Measurements from ENCODE around the gene PPP2R2B.

The PPP2R2B gene

DNA sequence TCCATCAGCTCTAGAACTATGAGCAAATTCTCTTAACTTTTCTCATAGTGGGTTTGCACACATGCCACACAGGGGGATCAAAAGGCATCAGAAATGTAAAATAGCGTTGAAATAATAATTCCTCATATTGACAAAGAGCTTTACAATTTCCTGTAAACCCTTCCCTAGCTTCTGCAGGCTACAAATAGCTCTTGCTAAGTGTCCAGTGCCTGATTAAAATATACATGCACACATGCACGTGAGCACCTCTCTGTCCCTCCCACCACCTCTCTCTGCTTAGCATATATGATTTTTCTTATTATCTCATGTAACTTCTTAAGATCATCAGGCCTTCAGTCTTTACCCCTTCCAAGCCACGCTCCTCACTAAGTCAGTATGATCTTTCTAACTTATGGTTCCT is 13.7 kb upstream of the PPP2R2B start:
- no peak overlapping the region for H4K91ac ChIP-seq (ENCODE audit: low read length)
- H3K36me3 ChIP-seq (ENCODE audit: control insufficient read depth in 1 of 2, insufficient read depth in 2 of 2, low read depth in 1 of 2, low read length in 2 of 2), result no peaks in the 10 kb centered on the region
- DNase-seq, result no peak
- no peak overlapping the region for H3K23ac ChIP-seq (ENCODE audit: low read length in 2 of 2)
- 91% methylated on average over 3 of the region's 3 CpGs for WGBS
- H3K4ac ChIP-seq (ENCODE audit: low read depth in 1 of 2, low read length in 2 of 2), result no peak overlapping the region
- no peak overlapping the region for H2BK5ac ChIP-seq (ENCODE audit: low read depth, low read length, poor library complexity, severe bottlenecking)
- no peak overlapping the region for H3K4me2 ChIP-seq (ENCODE audit: low read length, poor library complexity, severe bottlenecking)
- H3K27ac ChIP-seq (ENCODE audit: low read length, poor library complexity, severe bottlenecking), result no peak overlapping the region
- H4K8ac ChIP-seq (ENCODE audit: low read length), result no peak overlapping the region
- H3K27me3 ChIP-seq (ENCODE audit: control insufficient read depth in 1 of 2, insufficient read depth in 1 of 2, low read length in 2 of 2), result no peaks in the 10 kb centered on the region
- no peak overlapping the region for H3K18ac ChIP-seq (ENCODE audit: low read depth in 1 of 2, low read length in 2 of 2)
- H3K9me3 ChIP-seq (ENCODE audit: control insufficient read depth, low read length), result no peaks in the 10 kb centered on the region
- H3K79me1 ChIP-seq (replicated peaks; ENCODE audit: low read length, poor library complexity, severe bottlenecking), result no peaks in the 10 kb centered on the region
- no peak overlapping the region for H2BK12ac ChIP-seq (ENCODE audit: low read length in 2 of 2)
- H2AK5ac ChIP-seq (ENCODE audit: low read length, severe bottlenecking), result no peak overlapping the region
- H2BK120ac ChIP-seq (ENCODE audit: low read depth, low read length), result no peak overlapping the region
- no peak overlapping the region for H2AFZ ChIP-seq (ENCODE audit: low read depth, low read length)
- no peak overlapping the region for H3K4me3 ChIP-seq (ENCODE audit: insufficient read depth in 1 of 2, low read depth in 1 of 2, low read length in 2 of 2)
- no peak overlapping the region for H3K14ac ChIP-seq (ENCODE audit: low read length in 2 of 2)
- no peak overlapping the region for H3K9ac ChIP-seq (ENCODE audit: low read length)
- no peaks in the 10 kb centered on the region for H3K4me1 ChIP-seq (ENCODE audit: control insufficient read depth, insufficient read depth, low read depth, low read length)
- H2BK15ac ChIP-seq (ENCODE audit: low read depth, poor library complexity, severe bottlenecking), result no peak overlapping the region

DNA sequence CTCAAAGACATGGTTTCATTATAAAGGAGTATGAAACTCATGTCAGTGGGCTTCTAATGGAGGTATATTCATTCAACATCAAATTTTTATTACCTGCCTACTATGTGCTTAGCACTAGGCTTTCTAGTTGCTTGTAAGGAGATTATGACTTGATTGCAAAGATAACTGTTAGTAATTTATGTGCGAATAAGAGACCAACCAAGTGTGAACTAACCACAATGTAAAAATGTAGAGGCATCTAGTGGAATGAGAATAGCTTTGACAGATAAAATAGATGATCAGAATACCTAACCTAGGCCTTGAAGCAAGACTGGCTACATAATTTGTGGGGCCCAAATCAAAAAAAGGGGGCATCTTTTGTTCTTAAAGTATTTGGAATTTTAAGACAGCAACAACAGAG is 13.0 kb upstream of the PPP2R2B start:
- Histone ChIP-seq H4K91ac (ENCODE audit: low read length) (no peak overlapping the region), H3K4me2 (ENCODE audit: low read length, poor library complexity, severe bottlenecking) (no peak overlapping the region), H3K27ac (ENCODE audit: low read length, poor library complexity, severe bottlenecking) (no peak overlapping the region), H2BK120ac (ENCODE audit: low read depth, low read length) (no peak overlapping the region), H3K4me1 (ENCODE audit: control insufficient read depth, insufficient read depth, low read depth, low read length) (no peaks in the 10 kb centered on the region), H3K27me3 (ENCODE audit: control insufficient read depth in 1 of 2, insufficient read depth in 1 of 2, low read length in 2 of 2) (no peaks in the 10 kb centered on the region), H3K4me3 (ENCODE audit: insufficient read depth in 1 of 2, low read depth in 1 of 2, low read length in 2 of 2) (no peak overlapping the region), H2AFZ (ENCODE audit: low read depth, low read length) (no peak overlapping the region), H3K36me3 (ENCODE audit: control insufficient read depth in 1 of 2, insufficient read depth in 2 of 2, low read depth in 1 of 2, low read length in 2 of 2) (no peaks in the 10 kb centered on the region), H3K18ac (ENCODE audit: low read depth in 1 of 2, low read length in 2 of 2) (no peak overlapping the region), H2AK5ac (ENCODE audit: low read length, severe bottlenecking) (no peak overlapping the region), H3K23ac (ENCODE audit: low read length in 2 of 2) (no peak overlapping the region), H3K14ac (ENCODE audit: low read length in 2 of 2) (no peak overlapping the region), H3K9ac (ENCODE audit: low read length) (no peak overlapping the region), H2BK12ac (ENCODE audit: low read length in 2 of 2) (no peak overlapping the region), H3K4ac (ENCODE audit: low read depth in 1 of 2, low read length in 2 of 2) (no peak overlapping the region), H3K9me3 (ENCODE audit: control insufficient read depth, low read length) (no peaks in the 10 kb centered on the region), H4K8ac (ENCODE audit: low read length) (no peak overlapping the region), H2BK15ac (ENCODE audit: low read depth, poor library complexity, severe bottlenecking) (no peak overlapping the region), H3K79me1 (replicated peaks; ENCODE audit: low read length, poor library complexity, severe bottlenecking) (no peaks in the 10 kb centered on the region), H2BK5ac (ENCODE audit: low read depth, low read length, poor library complexity, severe bottlenecking) (no peak overlapping the region)
- no peak for DNase-seq
- WGBS, result 100% methylated on average over 1 of the region's 1 CpG

DNA sequence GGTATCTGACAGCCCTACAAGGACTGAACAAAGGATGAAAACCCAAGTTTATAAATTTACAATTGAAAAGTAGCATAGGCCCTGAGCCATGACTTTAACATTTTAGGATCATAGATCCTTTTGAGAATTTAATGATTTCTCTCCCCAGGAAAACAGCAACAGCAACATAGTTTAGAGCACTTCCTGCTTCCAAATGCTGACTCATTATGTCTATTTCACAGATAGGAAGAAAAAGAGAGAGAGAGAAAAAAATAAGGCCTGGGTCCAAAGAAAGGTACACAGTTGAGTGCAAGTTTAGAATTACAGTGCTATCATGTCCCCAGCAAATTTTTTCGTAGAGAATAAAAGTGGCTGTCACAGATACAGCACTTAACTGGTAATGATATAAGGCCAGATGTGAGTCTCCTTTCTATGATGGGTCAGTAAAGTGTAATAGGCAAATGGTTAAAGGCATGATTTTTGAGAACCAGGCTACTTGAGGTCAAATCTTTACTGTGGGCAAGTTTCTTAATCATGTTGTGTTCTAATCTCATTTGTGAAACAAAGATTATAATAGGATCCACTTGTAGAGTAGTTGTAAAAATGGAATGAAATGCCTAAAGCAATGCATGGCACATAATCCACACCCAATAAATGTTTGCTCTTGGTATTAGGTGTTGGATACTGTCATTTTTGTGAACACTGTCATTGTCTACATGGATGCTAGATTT is 12.3 kb upstream of the PPP2R2B start:
- Histone ChIP-seq H3K9ac (ENCODE audit: low read length) (no peak overlapping the region), H3K4me2 (ENCODE audit: low read length, poor library complexity, severe bottlenecking) (no peak overlapping the region), H2BK12ac (ENCODE audit: low read length in 2 of 2) (no peak overlapping the region), H3K4ac (ENCODE audit: low read depth in 1 of 2, low read length in 2 of 2) (no peak overlapping the region), H2AFZ (ENCODE audit: low read depth, low read length) (no peak overlapping the region), H3K4me3 (ENCODE audit: insufficient read depth in 1 of 2, low read depth in 1 of 2, low read length in 2 of 2) (no peak overlapping the region), H2BK120ac (ENCODE audit: low read depth, low read length) (no peak overlapping the region), H3K23ac (ENCODE audit: low read length in 2 of 2) (no peak overlapping the region), H2BK15ac (ENCODE audit: low read depth, poor library complexity, severe bottlenecking) (no peak overlapping the region), H3K79me1 (replicated peaks; ENCODE audit: low read length, poor library complexity, severe bottlenecking) (no peaks in the 10 kb centered on the region), H3K4me1 (ENCODE audit: control insufficient read depth, insufficient read depth, low read depth, low read length) (no peaks in the 10 kb centered on the region), H2AK5ac (ENCODE audit: low read length, severe bottlenecking) (no peak overlapping the region), H3K27ac (ENCODE audit: low read length, poor library complexity, severe bottlenecking) (no peak overlapping the region), H3K14ac (ENCODE audit: low read length in 2 of 2) (no peak overlapping the region), H3K9me3 (ENCODE audit: control insufficient read depth, low read length) (no peaks in the 10 kb centered on the region), H4K91ac (ENCODE audit: low read length) (no peak overlapping the region), H3K18ac (ENCODE audit: low read depth in 1 of 2, low read length in 2 of 2) (no peak overlapping the region), H4K8ac (ENCODE audit: low read length) (no peak overlapping the region), H3K36me3 (ENCODE audit: control insufficient read depth in 1 of 2, insufficient read depth in 2 of 2, low read depth in 1 of 2, low read length in 2 of 2) (no peaks in the 10 kb centered on the region), H3K27me3 (ENCODE audit: control insufficient read depth in 1 of 2, insufficient read depth in 1 of 2, low read length in 2 of 2) (no peaks in the 10 kb centered on the region), H2BK5ac (ENCODE audit: low read depth, low read length, poor library complexity, severe bottlenecking) (no peak overlapping the region)
- DNase-seq, result peak; percentile 5
- 87% methylated on average over 1 of the region's 1 CpG for WGBS

DNA sequence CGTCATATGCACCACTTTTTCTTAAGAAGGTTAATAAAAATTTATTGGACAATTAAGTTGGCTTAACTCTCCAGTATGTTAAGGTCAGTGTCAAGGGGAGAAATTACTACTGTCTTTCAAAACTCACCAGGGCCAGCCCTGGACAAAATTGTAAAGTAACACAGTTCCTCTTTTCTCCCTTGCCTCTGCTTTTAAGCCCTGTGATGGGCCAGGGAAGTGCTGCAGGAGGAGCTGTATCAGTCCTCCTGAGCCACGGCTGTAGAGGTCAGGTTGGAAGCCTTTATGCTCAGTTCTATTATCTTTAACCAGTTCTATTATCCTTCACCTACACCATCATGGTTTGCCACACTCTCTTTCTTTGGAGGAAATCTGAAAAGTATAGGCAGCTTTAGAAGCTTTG is 11.5 kb upstream of the PPP2R2B start:
- H3K27me3 ChIP-seq (ENCODE audit: control insufficient read depth in 1 of 2, insufficient read depth in 1 of 2, low read length in 2 of 2), result no peaks in the 10 kb centered on the region
- H3K4ac ChIP-seq (ENCODE audit: low read depth in 1 of 2, low read length in 2 of 2), result no peak overlapping the region
- H3K4me3 ChIP-seq (ENCODE audit: insufficient read depth in 1 of 2, low read depth in 1 of 2, low read length in 2 of 2), result no peak overlapping the region
- H3K9ac ChIP-seq (ENCODE audit: low read length), result no peak overlapping the region
- WGBS, result no CpG with 5 or more reads among the region's 2 CpGs
- H3K4me1 ChIP-seq (ENCODE audit: control insufficient read depth, insufficient read depth, low read depth, low read length), result no peaks in the 10 kb centered on the region
- no peak overlapping the region for H2BK12ac ChIP-seq (ENCODE audit: low read length in 2 of 2)
- H2AFZ ChIP-seq (ENCODE audit: low read depth, low read length), result no peak overlapping the region
- no peak overlapping the region for H3K18ac ChIP-seq (ENCODE audit: low read depth in 1 of 2, low read length in 2 of 2)
- no peak overlapping the region for H2BK15ac ChIP-seq (ENCODE audit: low read depth, poor library complexity, severe bottlenecking)
- no peak overlapping the region for H3K23ac ChIP-seq (ENCODE audit: low read length in 2 of 2)
- no peaks in the 10 kb centered on the region for H3K36me3 ChIP-seq (ENCODE audit: control insufficient read depth in 1 of 2, insufficient read depth in 2 of 2, low read depth in 1 of 2, low read length in 2 of 2)
- H4K8ac ChIP-seq (ENCODE audit: low read length), result no peak overlapping the region
- H3K27ac ChIP-seq (ENCODE audit: low read length, poor library complexity, severe bottlenecking), result no peak overlapping the region
- no peak overlapping the region for H3K4me2 ChIP-seq (ENCODE audit: low read length, poor library complexity, severe bottlenecking)
- H2BK5ac ChIP-seq (ENCODE audit: low read depth, low read length, poor library complexity, severe bottlenecking), result no peak overlapping the region
- H2AK5ac ChIP-seq (ENCODE audit: low read length, severe bottlenecking), result peak overlapping the region; percentile 35
- H3K79me1 ChIP-seq (replicated peaks; ENCODE audit: low read length, poor library complexity, severe bottlenecking), result no peaks in the 10 kb centered on the region
- no peaks in the 10 kb centered on the region for H3K9me3 ChIP-seq (ENCODE audit: control insufficient read depth, low read length)
- H3K14ac ChIP-seq (ENCODE audit: low read length in 2 of 2), result no peak overlapping the region
- H2BK120ac ChIP-seq (ENCODE audit: low read depth, low read length), result no peak overlapping the region
- DNase-seq, result no peak
- H4K91ac ChIP-seq (ENCODE audit: low read length), result no peak overlapping the region

Measured in mesenchymal stem cell (in vitro differentiated cells and primary cell).